K562 (cell line): ENCODE measurements around the gene RPS28. TPM values are rescaled to one million over a fixed set of nuclear protein-coding genes. Genes with fewer than 3 reads are reported as not detected.

Experiments used
- CBX1 ChIP-seq: sonication (generic); IDR thresholded peaks from 2 replicates; pipeline ENCODE4 v1.6.1; 2016; ENCODE audit warnings: antibody characterized with exemption, low read depth, mild to moderate bottlenecking
- CXXC5 ChIP-seq: fragments of 250-450 bp; sonication (Bioruptor Pico); IDR thresholded peaks from 2 replicates; pipeline ENCODE4 v1.8.0; 2022; ENCODE audit warnings: inconsistent platforms, mild to moderate bottlenecking, moderate library complexity
- EGR1 ChIP-seq: fragments of 450-650 bp; conservative IDR thresholded peaks from 2 replicates; pipeline ENCODE4 v1.6.1; 2017; ENCODE audit warnings: mild to moderate bottlenecking
- LARP7 ChIP-seq: fragments of 450-650 bp; IDR thresholded peaks from 2 replicates; pipeline ENCODE4 v1.6.1; 2016
- NR1H2 ChIP-seq: sonication (generic); formaldehyde crosslinking; IDR thresholded peaks from 2 replicates; pipeline ENCODE4 v1.4.0; 2020; ENCODE audit warnings: mild to moderate bottlenecking, missing genetic modification reagents
- NR2C2 ChIP-seq, 2 experiments: fragments of 200-800 bp in 1 of 2; sonication (Bioruptor generic) in 1 of 2; sonication (generic) in 1 of 2; formaldehyde crosslinking in 1 of 2; IDR thresholded peaks; 2 replicates each; pipeline versions ENCODE4 v1.6.1 to v1.8.0; 2016 to 2022; ENCODE audit warnings: mild to moderate bottlenecking in 1 of 2, missing compliant biosample characterization in 1 of 2, missing genetic modification characterization in 1 of 2, missing genetic modification reagents in 1 of 2
- NRF1 ChIP-seq, 2 experiments: fragments of 450-650 bp; IDR thresholded peaks in 1 of 2; conservative IDR thresholded peaks in 1 of 2; 2 replicates each; pipeline ENCODE4 v1.6.1; 2014; ENCODE audit warnings: mild to moderate bottlenecking in 2 of 2
- POLR2G ChIP-seq: fragments of 200-400 bp; formaldehyde crosslinking; IDR thresholded peaks from 2 replicates; pipeline ENCODE4 v1.6.1; 2017; ENCODE audit warnings: low read depth, mild to moderate bottlenecking, antibody characterized with exemption, low read length, moderate library complexity
- RB1 ChIP-seq: fragments of 450-650 bp; IDR thresholded peaks from 2 replicates; pipeline ENCODE4 v1.6.1; 2017; ENCODE audit warnings: low read depth, mild to moderate bottlenecking
- SMAD4 ChIP-seq: fragments of 250-450 bp; sonication (Bioruptor Pico); conservative IDR thresholded peaks from 2 replicates; pipeline ENCODE4 v1.8.0; 2021; ENCODE audit warnings: inconsistent platforms, mild to moderate bottlenecking, moderate library complexity
- SUPT5H ChIP-seq: fragments of 450-650 bp; IDR thresholded peaks from 2 replicates; pipeline ENCODE4 v1.6.1; 2016
- TCF3 ChIP-seq: sonication (generic); formaldehyde crosslinking; IDR thresholded peaks from 2 replicates; pipeline ENCODE4 v1.4.0; 2020; ENCODE audit warnings: mild to moderate bottlenecking, missing genetic modification reagents
- TEAD4 ChIP-seq, 2 experiments: sonication (generic) in 1 of 2; formaldehyde crosslinking in 1 of 2; IDR thresholded peaks; 2 replicates each; pipeline versions ENCODE4 v1.6.1 to v1.8.0; 2012 to 2022; ENCODE audit warnings: borderline replicate concordance in 1 of 2, inconsistent platforms in 1 of 2, low read length in 1 of 2, mild to moderate bottlenecking in 1 of 2, missing genetic modification reagents in 1 of 2
- ZFP36 ChIP-seq: fragments of 150-350 bp; IDR thresholded peaks from 2 replicates; pipeline ENCODE4 v1.6.1; 2018; ENCODE audit warnings: low read length, low read depth; ENCODE audit not compliant: partially characterized antibody
- ZNF263 ChIP-seq: sonication (generic); formaldehyde crosslinking; IDR thresholded peaks from 2 replicates; pipeline ENCODE4 v1.8.0; 2022; ENCODE audit warnings: mild to moderate bottlenecking, missing genetic modification reagents, borderline replicate concordance
- ZNF551 ChIP-seq: fragments of 250-450 bp; sonication (Bioruptor Pico); IDR thresholded peaks from 2 replicates; pipeline ENCODE4 v1.5.0; 2021; ENCODE audit warnings: mild to moderate bottlenecking, moderate library complexity
- ZSCAN29 ChIP-seq: fragments of 450-650 bp; IDR thresholded peaks from 2 replicates; pipeline ENCODE4 v1.6.1; 2017
- polyA plus RNA-seq, 8 experiments: library from polyadenylated mRNA; depleted of rRNA in 4 of 8; stranded (reverse) in 5 of 8; unstranded in 3 of 8; fragments of >200 nt; fragmentation: Nextera tagmentation in 2 of 8; fragmentation: Illumina TruSeq in 1 of 8; extraction: Ambion mirVana in 2 of 8; extraction: Trizol in 1 of 8; gene quantifications; 2 replicates each; pipeline versions ENCODE4 v1.2.1 to v1.2.3, GENCODE V29; 2011 to 2014; ENCODE audit warnings: inconsistent platforms in 1 of 8, missing spikeins in 1 of 8
- total RNA-seq, 7 experiments: library from RNA; depleted of rRNA in 6 of 7; stranded (reverse); fragments of >200 nt in 6 of 7; fragmentation: Illumina TruSeq in 2 of 7; extraction: Trizol in 2 of 7; gene quantifications; 2 replicates each; pipeline versions ENCODE4 v1.2.1 to v1.2.3, GENCODE V29; 2011 to 2021; ENCODE audit warnings: low replicate concordance in 1 of 7
- TF ChIP-seq, protein P1 (sequence below): fragments of 450-650 bp; IDR thresholded peaks from 2 replicates; pipeline ENCODE4 v1.6.1; 2017; ENCODE audit warnings: antibody characterized with exemption, mild to moderate bottlenecking
- TF ChIP-seq, protein P2 (sequence below), 2 experiments: fragments of 200-800 bp in 1 of 2; sonication (Bioruptor generic) in 1 of 2; sonication (generic) in 1 of 2; formaldehyde crosslinking in 1 of 2; IDR thresholded peaks in 1 of 2; conservative IDR thresholded peaks in 1 of 2; 2 replicates each; pipeline versions ENCODE4 v1.5.0 to v1.6.1; 2016 to 2020; ENCODE audit warnings: missing compliant biosample characterization in 1 of 2, missing genetic modification characterization in 1 of 2, missing genetic modification reagents in 1 of 2

The RPS28 gene
- total and polyA plus RNA-seq, 9 of the 15 experiments (the other 6 are each of a cell fraction or from before 2014, with no cell fraction given), result 165 to 2,827 (median 1,303) TPM

DNA sequence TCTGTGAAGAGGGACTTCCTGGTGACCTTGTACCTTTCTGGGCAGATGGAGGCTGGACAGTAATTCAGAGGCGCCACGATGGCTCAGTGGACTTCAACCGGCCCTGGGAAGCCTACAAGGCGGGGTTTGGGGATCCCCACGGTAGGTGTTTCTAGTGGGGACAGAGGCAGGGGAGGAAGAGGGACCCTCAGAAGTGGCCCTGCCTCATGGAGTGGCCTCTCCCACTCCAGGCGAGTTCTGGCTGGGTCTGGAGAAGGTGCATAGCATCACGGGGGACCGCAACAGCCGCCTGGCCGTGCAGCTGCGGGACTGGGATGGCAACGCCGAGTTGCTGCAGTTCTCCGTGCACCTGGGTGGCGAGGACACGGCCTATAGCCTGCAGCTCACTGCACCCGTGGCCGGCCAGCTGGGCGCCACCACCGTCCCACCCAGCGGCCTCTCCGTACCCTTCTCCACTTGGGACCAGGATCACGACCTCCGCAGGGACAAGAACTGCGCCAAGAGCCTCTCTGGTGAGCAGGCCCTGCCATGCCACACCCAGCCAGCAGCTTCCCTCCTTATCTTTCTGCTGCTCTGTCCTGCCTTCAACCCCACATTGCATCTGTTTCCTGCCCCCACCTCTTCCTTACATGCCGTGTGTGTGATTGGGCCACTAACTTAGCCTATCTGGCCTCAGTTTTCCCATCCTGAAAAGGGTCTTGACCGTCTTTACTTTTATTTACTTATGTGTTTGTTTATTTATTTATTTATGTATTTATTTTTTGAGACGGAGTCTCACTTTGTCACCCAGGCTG is 49.9 kb downstream of the RPS28 start (continued):
- TF ChIP-seq, protein P1, sequence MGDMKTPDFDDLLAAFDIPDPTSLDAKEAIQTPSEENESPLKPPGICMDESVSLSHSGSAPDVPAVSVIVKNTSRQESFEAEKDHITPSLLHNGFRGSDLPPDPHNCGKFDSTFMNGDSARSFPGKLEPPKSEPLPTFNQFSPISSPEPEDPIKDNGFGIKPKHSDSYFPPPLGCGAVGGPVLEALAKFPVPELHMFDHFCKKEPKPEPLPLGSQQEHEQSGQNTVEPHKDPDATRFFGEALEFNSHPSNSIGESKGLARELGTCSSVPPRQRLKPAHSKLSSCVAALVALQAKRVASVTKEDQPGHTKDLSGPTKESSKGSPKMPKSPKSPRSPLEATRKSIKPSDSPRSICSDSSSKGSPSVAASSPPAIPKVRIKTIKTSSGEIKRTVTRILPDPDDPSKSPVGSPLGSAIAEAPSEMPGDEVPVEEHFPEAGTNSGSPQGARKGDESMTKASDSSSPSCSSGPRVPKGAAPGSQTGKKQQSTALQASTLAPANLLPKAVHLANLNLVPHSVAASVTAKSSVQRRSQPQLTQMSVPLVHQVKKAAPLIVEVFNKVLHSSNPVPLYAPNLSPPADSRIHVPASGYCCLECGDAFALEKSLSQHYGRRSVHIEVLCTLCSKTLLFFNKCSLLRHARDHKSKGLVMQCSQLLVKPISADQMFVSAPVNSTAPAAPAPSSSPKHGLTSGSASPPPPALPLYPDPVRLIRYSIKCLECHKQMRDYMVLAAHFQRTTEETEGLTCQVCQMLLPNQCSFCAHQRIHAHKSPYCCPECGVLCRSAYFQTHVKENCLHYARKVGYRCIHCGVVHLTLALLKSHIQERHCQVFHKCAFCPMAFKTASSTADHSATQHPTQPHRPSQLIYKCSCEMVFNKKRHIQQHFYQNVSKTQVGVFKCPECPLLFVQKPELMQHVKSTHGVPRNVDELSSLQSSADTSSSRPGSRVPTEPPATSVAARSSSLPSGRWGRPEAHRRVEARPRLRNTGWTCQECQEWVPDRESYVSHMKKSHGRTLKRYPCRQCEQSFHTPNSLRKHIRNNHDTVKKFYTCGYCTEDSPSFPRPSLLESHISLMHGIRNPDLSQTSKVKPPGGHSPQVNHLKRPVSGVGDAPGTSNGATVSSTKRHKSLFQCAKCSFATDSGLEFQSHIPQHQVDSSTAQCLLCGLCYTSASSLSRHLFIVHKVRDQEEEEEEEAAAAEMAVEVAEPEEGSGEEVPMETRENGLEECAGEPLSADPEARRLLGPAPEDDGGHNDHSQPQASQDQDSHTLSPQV, result peak; percentile 79
- TF ChIP-seq ZNF551 (CRISPR knock-in tag) (no peak), EGR1 (no peak), TCF3 (CRISPR knock-in tag) (peak; percentile 69), LARP7 (no peak), ZSCAN29 (no peak), NR1H2 (CRISPR knock-in tag) (peak; percentile 65; the same call in 1 of the 2 replicates), RB1 (peak; percentile 39; the same call in 1 of the 2 replicates), NR2C2 (CRISPR knock-in tag; IDR thresholded peaks at IDR 0.05) (no peak), NR2C2 (tag; IDR thresholded peaks at IDR 0.05) (peak; percentile 46; the same call in 1 of the 2 replicates), ZNF263 (CRISPR knock-in tag) (peak; percentile 43; the same call in 1 of the 2 replicates), NRF1 (conservative IDR thresholded peaks at IDR 0.05 in 1 of 2, IDR thresholded peaks at IDR 0.05 in 1 of 2) (peak; percentile 72 to 76), CXXC5 (CRISPR knock-in tag) (peak; percentile 26; the same call in 1 of the 2 replicates), TEAD4 (IDR thresholded peaks at IDR 0.05; ENCODE audit: low read length) (peak; percentile 65), TEAD4 (CRISPR knock-in tag; IDR thresholded peaks at IDR 0.05; ENCODE audit: borderline replicate concordance) (no peak), CBX1 (no peak), SMAD4 (peak; percentile 44; the same call in 1 of the 2 replicates), ZFP36 (no peak), SUPT5H (0 out of 2 replicates have a peak, but pooled peaks have one; percentile 45), POLR2G (peak; percentile 73)
- TF ChIP-seq, protein P2, sequence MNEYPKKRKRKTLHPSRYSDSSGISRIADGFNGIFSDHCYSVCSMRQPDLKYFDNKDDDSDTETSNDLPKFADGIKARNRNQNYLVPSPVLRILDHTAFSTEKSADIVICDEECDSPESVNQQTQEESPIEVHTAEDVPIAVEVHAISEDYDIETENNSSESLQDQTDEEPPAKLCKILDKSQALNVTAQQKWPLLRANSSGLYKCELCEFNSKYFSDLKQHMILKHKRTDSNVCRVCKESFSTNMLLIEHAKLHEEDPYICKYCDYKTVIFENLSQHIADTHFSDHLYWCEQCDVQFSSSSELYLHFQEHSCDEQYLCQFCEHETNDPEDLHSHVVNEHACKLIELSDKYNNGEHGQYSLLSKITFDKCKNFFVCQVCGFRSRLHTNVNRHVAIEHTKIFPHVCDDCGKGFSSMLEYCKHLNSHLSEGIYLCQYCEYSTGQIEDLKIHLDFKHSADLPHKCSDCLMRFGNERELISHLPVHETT (CRISPR knock-in tag; conservative IDR thresholded peaks at IDR 0.05 in 1 of 2, IDR thresholded peaks at IDR 0.05 in 1 of 2), result peak in 1 of 2 experiments; percentile 44; a peak in 1 of 4 replicates
